A549 (cell line): ENCODE data around the gene IGF1R. TPM values are rescaled to one million over a fixed set of nuclear protein-coding genes. Genes with fewer than 3 reads are reported as not detected.

Experiments used
- ATAC-seq, 2 experiments: fragments of 200-7000 bp in 1 of 2; fragments of >200 bp in 1 of 2; cut with Nextera tagmentation in 1 of 2; cut with Tn5 transposase in 1 of 2; 3 replicates each; pipeline versions ENCODE4 v1.8.0 to v1.9.1; 2018 to 2020; ENCODE audit warnings: mild to moderate bottlenecking in 1 of 2, moderate library complexity in 1 of 2
- CTCF ChIA-PET: fragments of 300-600 bp; sonication (Branson Sonifier 250); formaldehyde crosslinking; extraction: SDS; loops from one replicate; lab custom pipeline; 2021; ENCODE audit warnings: antibody characterized with exemption, inconsistent platforms; lab: Yijun Ruan, JAX
- POLR2A ChIA-PET: fragments of 350-600 bp; formaldehyde crosslinking; extraction: SDS; loops from one replicate; lab custom pipeline; 2021; ENCODE audit warnings: antibody characterized with exemption, inconsistent platforms; lab: Yijun Ruan, JAX
- DNase-seq, 2 experiments: peaks; one replicate each; pipeline versions ENCODE4 v3.0.0 to v3.0.0-alpha.2; 2011 to 2016; ENCODE audit warnings: low read depth in 1 of 2, low spot score in 1 of 2
- FAIRE-seq: peaks from 2 replicates; lab custom pipeline; 2011; peaks lifted over from hg19 to GRCh38; lab: Jason Lieb, UNC
- H3K27ac ChIP-seq, 2 experiments: fragments of >200 bp; sonication (Bioruptor Twin); formaldehyde crosslinking; 3 replicates each; pipeline ENCODE4 v1.5.1; 2016 to 2017
- H3K4me1 ChIP-seq: fragments of >200 bp; sonication (Bioruptor Twin); formaldehyde crosslinking; 3 replicates; pipeline ENCODE4 v1.6.1; 2016
- H3K4me2 ChIP-seq: fragments of >200 bp; sonication (Bioruptor Twin); formaldehyde crosslinking; 3 replicates; pipeline ENCODE4 v1.6.1; 2016
- H3K4me3 ChIP-seq: fragments of >200 bp; sonication (Bioruptor Twin); formaldehyde crosslinking; 3 replicates; pipeline ENCODE4 v1.5.1; 2016
- H3K9me3 ChIP-seq: fragments of >200 bp; sonication (Bioruptor Twin); formaldehyde crosslinking; 3 replicates; pipeline ENCODE4 v1.6.1; 2016
- BHLHE40 ChIP-seq: IDR thresholded peaks from 2 replicates; pipeline ENCODE4 v1.6.1; 2012; ENCODE audit warnings: low read depth, low read length, inconsistent platforms
- CBX2 ChIP-seq: fragments of 200-600 bp; sonication (generic); IDR thresholded peaks from 2 replicates; pipeline ENCODE4 v1.6.1; 2016; ENCODE audit warnings: low read depth, mild to moderate bottlenecking, borderline replicate concordance
- CEBPB ChIP-seq, 2 experiments: fragments of >200 bp in 1 of 2; sonication (Bioruptor Twin) in 1 of 2; formaldehyde crosslinking in 1 of 2; IDR thresholded peaks; 2 replicates each; pipeline ENCODE4 v1.6.1; 2012 to 2016
- CHD4 ChIP-seq: fragments of 200-600 bp; sonication (generic); IDR thresholded peaks from 2 replicates; pipeline ENCODE4 v1.6.1; 2016; ENCODE audit warnings: antibody characterized with exemption, mild to moderate bottlenecking, borderline replicate concordance
- EHF ChIP-seq: fragments of 250-450 bp; sonication (Bioruptor Pico); IDR thresholded peaks from 2 replicates; pipeline ENCODE4 v1.5.0; 2020; ENCODE audit warnings: mild to moderate bottlenecking
- ESRRA ChIP-seq: fragments of 150-350 bp; IDR thresholded peaks from 2 replicates; pipeline ENCODE4 v1.6.1; 2014; ENCODE audit warnings: mild to moderate bottlenecking, low read length, borderline replicate concordance
- FOSL2 ChIP-seq, 2 experiments: fragments of 450-650 bp in 1 of 2; fragments of >200 bp in 1 of 2; sonication (Bioruptor Twin) in 1 of 2; formaldehyde crosslinking; IDR thresholded peaks; 2 replicates each; pipeline versions ENCODE4 v1.5.0 to v1.6.1; 2016 to 2020; ENCODE audit warnings: mild to moderate bottlenecking in 1 of 2, moderate library complexity in 1 of 2
- HDAC2 ChIP-seq: fragments of 200-600 bp; sonication (generic); IDR thresholded peaks from 2 replicates; pipeline ENCODE4 v1.6.1; 2016
- HMGXB4 ChIP-seq: fragments of 250-450 bp; sonication (Bioruptor Pico); IDR thresholded peaks from 2 replicates; pipeline ENCODE4 v1.5.0; 2021; ENCODE audit warnings: mild to moderate bottlenecking, moderate library complexity, borderline replicate concordance
- HOXB13 ChIP-seq: fragments of 250-450 bp; sonication (Bioruptor Pico); IDR thresholded peaks from 2 replicates; pipeline ENCODE4 v1.5.0; 2020; ENCODE audit warnings: low read depth, mild to moderate bottlenecking, moderate library complexity
- HOXB5 ChIP-seq: fragments of 250-450 bp; sonication (Bioruptor Pico); IDR thresholded peaks from 2 replicates; pipeline ENCODE4 v1.5.0; 2020; ENCODE audit warnings: mild to moderate bottlenecking, moderate library complexity
- MAX ChIP-seq: IDR thresholded peaks from 2 replicates; pipeline ENCODE4 v1.6.1; 2012
- NPAS2 ChIP-seq: fragments of 250-450 bp; sonication (Bioruptor Pico); IDR thresholded peaks from 2 replicates; pipeline ENCODE4 v1.8.0; 2022; ENCODE audit warnings: mild to moderate bottlenecking, moderate library complexity, borderline replicate concordance
- POLR2A ChIP-seq: IDR thresholded peaks from 2 replicates; pipeline ENCODE4 v1.6.1; 2012; ENCODE audit warnings: mild to moderate bottlenecking, low read length
- RAD21 ChIP-seq, 2 experiments: fragments of >200 bp in 1 of 2; sonication (Bioruptor Twin) in 1 of 2; formaldehyde crosslinking in 1 of 2; IDR thresholded peaks in 1 of 2; conservative IDR thresholded peaks in 1 of 2; 2 replicates in 1 of 2; 3 replicates in 1 of 2; pipeline ENCODE4 v1.6.1; 2012 to 2018; ENCODE audit warnings: inconsistent platforms in 1 of 2
- REST ChIP-seq: fragments of 200-600 bp; sonication (generic); IDR thresholded peaks from 2 replicates; pipeline ENCODE4 v1.6.1; 2016; ENCODE audit warnings: antibody characterized with exemption, mild to moderate bottlenecking, moderate library complexity
- SMC3 ChIP-seq: fragments of >200 bp; sonication (Bioruptor Twin); formaldehyde crosslinking; IDR thresholded peaks from 3 replicates; pipeline ENCODE4 v1.6.1; 2018; ENCODE audit warnings: inconsistent platforms
- SREBF2 ChIP-seq: fragments of 450-650 bp; IDR thresholded peaks from 2 replicates; pipeline ENCODE4 v1.6.1; 2014; ENCODE audit warnings: mild to moderate bottlenecking, moderate library complexity
- TFCP2L1 ChIP-seq: fragments of 250-450 bp; sonication (Bioruptor Pico); IDR thresholded peaks from 2 replicates; pipeline ENCODE4 v1.5.0; 2021; ENCODE audit warnings: mild to moderate bottlenecking
- TP53 ChIP-seq: fragments of 250-450 bp; sonication (Bioruptor Pico); IDR thresholded peaks from 2 replicates; pipeline ENCODE4 v1.5.0; 2021; ENCODE audit warnings: mild to moderate bottlenecking, moderate library complexity
- ZNF302 ChIP-seq: fragments of 250-450 bp; sonication (Bioruptor Pico); IDR thresholded peaks from 2 replicates; pipeline ENCODE4 v1.9.0; 2021; ENCODE audit warnings: inconsistent platforms, mild to moderate bottlenecking, moderate library complexity
- ZSCAN20 ChIP-seq: fragments of 250-450 bp; sonication (Bioruptor Pico); IDR thresholded peaks from 2 replicates; pipeline ENCODE4 v1.8.0; 2022; ENCODE audit warnings: mild to moderate bottlenecking, moderate library complexity
- WGBS: methylation state at CpG from one replicate; pipeline ENCODE4 v1.1.6; 2017; ENCODE audit errors: missing lambda C conversion rate; 5-methylcytosine and 5-hydroxymethylcytosine counted together
- polyA plus RNA-seq, 4 experiments: library from polyadenylated mRNA; depleted of rRNA in 3 of 4; stranded (reverse); fragments of >200 nt; fragmentation: RNase III in 1 of 4; extraction: RNeasy Plus Mini Kit Qiagen cat#74134 plus additional on column Dnase treatment in 1 of 4; gene quantifications; 2 replicates in 3 of 4; 3 replicates in 1 of 4; pipeline ENCODE4 v1.2.3, GENCODE V29; 2011 to 2017
- TF ChIP-seq, protein P1 (sequence below): fragments of >200 bp; sonication (Bioruptor Twin); formaldehyde crosslinking; IDR thresholded peaks from 3 replicates; pipeline ENCODE4 v1.5.1; 2016

IGF1R gene
- polyA plus RNA-seq, 2 of the 4 experiments (the other 2 are of a cell fraction) = 42.6 to 69.5 TPM

DNA sequence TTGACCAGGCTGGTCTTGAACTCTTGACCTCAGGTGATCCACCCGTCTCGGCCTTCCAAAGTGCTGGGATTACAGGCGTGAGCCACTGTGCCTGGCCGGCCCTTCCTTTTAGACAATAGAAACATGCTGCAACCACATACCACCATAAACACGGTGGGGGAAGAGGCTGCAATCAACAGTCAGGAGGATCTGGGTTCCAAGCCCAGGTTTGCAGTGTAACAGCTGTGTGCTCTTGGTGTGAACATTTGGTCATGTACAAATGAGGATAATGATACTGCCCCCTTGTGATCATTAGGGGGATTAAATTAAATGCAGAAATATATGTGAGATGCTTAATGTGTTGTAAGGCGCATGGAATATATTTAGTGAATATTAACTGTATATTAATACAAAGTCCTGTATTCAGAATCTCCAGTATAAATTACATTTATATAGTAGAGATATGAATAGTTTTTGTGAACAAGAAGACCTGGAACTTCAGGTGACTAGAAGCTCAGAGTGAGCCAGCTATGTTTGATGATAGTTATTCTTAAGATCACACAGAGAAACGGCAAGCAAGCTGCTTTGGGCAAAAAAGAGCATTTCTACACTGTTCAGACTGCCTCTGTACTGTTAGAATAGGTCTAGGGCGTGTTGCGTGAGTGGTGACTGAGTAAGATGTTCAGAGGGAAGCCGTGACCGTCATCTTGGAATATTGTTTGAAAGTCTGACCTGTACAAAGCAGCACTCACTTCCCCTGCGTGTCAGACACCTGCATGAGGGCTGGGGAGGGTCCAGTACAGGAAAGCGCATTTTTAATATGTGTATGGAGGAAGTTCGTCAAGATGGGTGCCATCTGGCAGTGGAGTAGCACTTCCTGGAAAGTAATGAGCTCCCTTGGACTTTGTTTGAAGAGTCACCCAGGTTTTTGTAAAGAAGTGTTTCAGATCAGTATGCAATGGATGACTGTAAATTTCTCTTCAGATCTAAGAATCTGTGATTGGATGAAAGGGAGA lies 233.5 kb downstream of the IGF1R start:
- H3K4me2 ChIP-seq = no peak overlapping the region; the same call in 2 of the 3 replicates
- no peak overlapping the region for H3K4me3 ChIP-seq
- ChIA-PET POLR2A (interaction anchor here (1.0 to 2.3 kb wide), 3 partner anchors 8 to 25 kb away, joined by 3 to 6 read pairs (median 3); no protein-coding TSS in a partner anchor), CTCF (interaction anchor here (0.6 to 7.5 kb wide), 22 partner anchors 8 to 363 kb away, joined by 3 to 83 read pairs (median 6); no protein-coding TSS in a partner anchor)
- DNase-seq (peak in 1 of 2 experiments; percentile 84), ATAC-seq (peak; percentile 33 to 51; a peak in 3 of 6 replicates), FAIRE-seq (peak; percentile 88)
- H3K9me3 ChIP-seq = no peaks in the 10 kb centered on the region
- no peak for TF ChIP-seq NPAS2 (CRISPR knock-in tag)
- 0 out of 2 replicates have a peak, but pooled peaks have one; percentile 44 for TF ChIP-seq MAX
- no peak for TF ChIP-seq POLR2A
- peak; percentile 69 to 72 for TF ChIP-seq RAD21 (conservative IDR thresholded peaks at IDR 0.05 in 1 of 2, IDR thresholded peaks at IDR 0.05 in 1 of 2)
- TF ChIP-seq CBX2 = no peak
- no peak for TF ChIP-seq BHLHE40
- no peak for TF ChIP-seq ESRRA
- no peak for TF ChIP-seq ZSCAN20 (CRISPR knock-in tag)
- TF ChIP-seq, protein P1, sequence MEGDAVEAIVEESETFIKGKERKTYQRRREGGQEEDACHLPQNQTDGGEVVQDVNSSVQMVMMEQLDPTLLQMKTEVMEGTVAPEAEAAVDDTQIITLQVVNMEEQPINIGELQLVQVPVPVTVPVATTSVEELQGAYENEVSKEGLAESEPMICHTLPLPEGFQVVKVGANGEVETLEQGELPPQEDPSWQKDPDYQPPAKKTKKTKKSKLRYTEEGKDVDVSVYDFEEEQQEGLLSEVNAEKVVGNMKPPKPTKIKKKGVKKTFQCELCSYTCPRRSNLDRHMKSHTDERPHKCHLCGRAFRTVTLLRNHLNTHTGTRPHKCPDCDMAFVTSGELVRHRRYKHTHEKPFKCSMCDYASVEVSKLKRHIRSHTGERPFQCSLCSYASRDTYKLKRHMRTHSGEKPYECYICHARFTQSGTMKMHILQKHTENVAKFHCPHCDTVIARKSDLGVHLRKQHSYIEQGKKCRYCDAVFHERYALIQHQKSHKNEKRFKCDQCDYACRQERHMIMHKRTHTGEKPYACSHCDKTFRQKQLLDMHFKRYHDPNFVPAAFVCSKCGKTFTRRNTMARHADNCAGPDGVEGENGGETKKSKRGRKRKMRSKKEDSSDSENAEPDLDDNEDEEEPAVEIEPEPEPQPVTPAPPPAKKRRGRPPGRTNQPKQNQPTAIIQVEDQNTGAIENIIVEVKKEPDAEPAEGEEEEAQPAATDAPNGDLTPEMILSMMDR = peak; percentile 57
- no peak for TF ChIP-seq ZNF302 (CRISPR knock-in tag)
- no peak for TF ChIP-seq HMGXB4 (CRISPR knock-in tag)
- TF ChIP-seq SREBF2 = no peak
- TF ChIP-seq TP53 (CRISPR knock-in tag) = no peak
- no peak for TF ChIP-seq CHD4
- TF ChIP-seq HOXB5 (CRISPR knock-in tag) = peak; percentile 13; the same call in 1 of the 2 replicates
- peak in 1 of 2 experiments; percentile 11; a peak in 1 of 4 replicates for TF ChIP-seq CEBPB (IDR thresholded peaks at IDR 0.05)
- no peak for TF ChIP-seq FOSL2 (IDR thresholded peaks at IDR 0.05)
- TF ChIP-seq FOSL2 (CRISPR knock-in tag; IDR thresholded peaks at IDR 0.05) = no peak
- peak; percentile 73; the same call in 1 of the 2 replicates for TF ChIP-seq EHF
- peak; percentile 76; the same call in 1 of the 2 replicates for TF ChIP-seq HOXB13 (CRISPR knock-in tag)
- no peak for TF ChIP-seq TFCP2L1
- TF ChIP-seq SMC3 = peak; percentile 61; the same call in 2 of the 3 replicates
- TF ChIP-seq REST = no peak
- TF ChIP-seq HDAC2 = no peak
- WGBS = 78% methylated on average over 14 of the region's 14 CpGs
- H3K4me1 ChIP-seq = peaks cover 96% of the 10 kb centered on the region
- H3K27ac ChIP-seq = peak overlapping the region; percentile 95 to 97
